H9 (cell line): Measurements from ENCODE around the gene PTTG1IP. TPM values are rescaled to one million over a fixed set of nuclear protein-coding genes. Genes with fewer than 3 reads are reported as not detected.

Experiments used
- DNase-seq: peaks from one replicate; pipeline ENCODE4 v3.0.0-alpha.2; 2017
- H2AFZ ChIP-seq: one replicate; pipeline ENCODE4 v1.6.1; 2013; ENCODE audit warnings: mild to moderate bottlenecking, low read length, control low read depth, moderate library complexity
- H2AK5ac ChIP-seq: 2 replicates; pipeline ENCODE4 v1.6.1; 2013; ENCODE audit warnings: low read length, control low read depth, mixed read lengths; ENCODE audit not compliant: insufficient read length
- H2BK120ac ChIP-seq: one replicate; pipeline ENCODE4 v1.6.1; 2013; ENCODE audit warnings: low read depth, mild to moderate bottlenecking, low read length, control low read depth, inconsistent platforms; ENCODE audit not compliant: poor library complexity, severe bottlenecking
- H2BK12ac ChIP-seq: 2 replicates; pipeline ENCODE4 v1.6.1; 2013; ENCODE audit warnings: low read length, control low read depth, mixed read lengths, low read depth; ENCODE audit not compliant: insufficient read length
- H2BK15ac ChIP-seq: 2 replicates; pipeline ENCODE4 v1.6.1; 2013; ENCODE audit warnings: low read depth, low read length, control low read depth
- H2BK20ac ChIP-seq: one replicate; pipeline ENCODE4 v1.6.1; 2013; ENCODE audit warnings: low read depth, mild to moderate bottlenecking, low read length, control low read depth, inconsistent platforms; ENCODE audit not compliant: poor library complexity, severe bottlenecking
- H2BK5ac ChIP-seq: 2 replicates; pipeline ENCODE4 v1.6.1; 2013; ENCODE audit warnings: low read length, control low read depth, mixed read lengths; ENCODE audit not compliant: insufficient read length
- H3K14ac ChIP-seq: 2 replicates; pipeline ENCODE4 v1.6.1; 2013; ENCODE audit warnings: low read length, control low read depth; ENCODE audit not compliant: insufficient read depth
- H3K18ac ChIP-seq: 2 replicates; pipeline ENCODE4 v1.6.1; 2013; ENCODE audit warnings: low read depth, mild to moderate bottlenecking, mixed read lengths, low read length, control low read depth; ENCODE audit not compliant: insufficient read length
- H3K23ac ChIP-seq: 2 replicates; pipeline ENCODE4 v1.6.1; 2013; ENCODE audit warnings: low read length, control low read depth, mixed read lengths, low read depth; ENCODE audit not compliant: insufficient read length
- H3K23me2 ChIP-seq: 2 replicates; pipeline ENCODE4 v1.6.1; 2013; ENCODE audit warnings: low read depth, mild to moderate bottlenecking, mixed read lengths, low read length, control low read depth; ENCODE audit not compliant: insufficient read length, poor library complexity, severe bottlenecking
- H3K27ac ChIP-seq: 2 replicates; pipeline ENCODE4 v1.5.1; 2013; ENCODE audit warnings: low read length, control low read depth, mixed read lengths, low read depth; ENCODE audit not compliant: insufficient read length
- H3K27me3 ChIP-seq: 2 replicates; pipeline ENCODE4 v1.6.1; 2013; ENCODE audit warnings: low read length, control low read depth, inconsistent platforms; ENCODE audit not compliant: insufficient read depth
- H3K4ac ChIP-seq: 2 replicates; pipeline ENCODE4 v1.6.1; 2013; ENCODE audit warnings: low read depth, mild to moderate bottlenecking, control low read depth, inconsistent platforms, low read length, moderate library complexity
- H3K4me1 ChIP-seq: 2 replicates; pipeline ENCODE4 v1.6.1; 2013; ENCODE audit warnings: low read length, control low read depth, inconsistent platforms; ENCODE audit not compliant: insufficient read depth
- H3K4me2 ChIP-seq: 2 replicates; pipeline ENCODE4 v1.6.1; 2013; ENCODE audit warnings: low read length, control low read depth, mixed read lengths; ENCODE audit not compliant: insufficient read length, insufficient read depth
- H3K56ac ChIP-seq: 2 replicates; pipeline ENCODE4 v1.6.1; 2013; ENCODE audit warnings: low read depth, mild to moderate bottlenecking, mixed read lengths, low read length, control low read depth; ENCODE audit not compliant: insufficient read length
- H3K79me1 ChIP-seq: 2 replicates; pipeline ENCODE4 v1.6.1; 2013; ENCODE audit warnings: low read depth, mild to moderate bottlenecking, moderate library complexity, low read length, control low read depth, inconsistent platforms; ENCODE audit not compliant: insufficient read depth, poor library complexity, severe bottlenecking
- H3K79me2 ChIP-seq: 2 replicates; pipeline ENCODE4 v1.6.1; 2013; ENCODE audit warnings: low read length, control low read depth, inconsistent platforms; ENCODE audit not compliant: insufficient read depth
- H3K9ac ChIP-seq: 2 replicates; pipeline ENCODE4 v1.6.1; 2013; ENCODE audit warnings: low read length, control low read depth, mixed read lengths; ENCODE audit not compliant: insufficient read length; ENCODE audit errors: extremely low read depth
- H3K9me3 ChIP-seq: one replicate; pipeline ENCODE4 v1.6.1; 2013; ENCODE audit warnings: low read depth, low read length, inconsistent platforms; ENCODE audit not compliant: control insufficient read depth
- H3T11ph ChIP-seq: one replicate; pipeline ENCODE4 v1.6.1; 2013; ENCODE audit warnings: mild to moderate bottlenecking, low read length, control low read depth, inconsistent platforms
- H4K20me1 ChIP-seq: one replicate; pipeline ENCODE4 v1.6.1; 2013; ENCODE audit not compliant: control insufficient read depth, insufficient read length, insufficient read depth
- H4K5ac ChIP-seq: 2 replicates; pipeline ENCODE4 v1.6.1; 2013; ENCODE audit warnings: low read depth, mild to moderate bottlenecking, mixed read lengths, low read length, control low read depth; ENCODE audit not compliant: insufficient read length
- H4K8ac ChIP-seq: replicated peaks from 2 replicates; pipeline ENCODE4 v1.6.1; 2013; ENCODE audit warnings: low read length, control low read depth, mixed read lengths, low read depth; ENCODE audit not compliant: insufficient read length
- H4K91ac ChIP-seq: 2 replicates; pipeline ENCODE4 v1.6.1; 2013; ENCODE audit warnings: low read depth, mild to moderate bottlenecking, moderate library complexity, mixed read lengths, low read length, control low read depth; ENCODE audit not compliant: insufficient read length
- H3K27ac Mint-ChIP-seq, 3 experiments: 2 replicates in 2 of 3; 3 replicates in 1 of 3; pipeline ENCODE4 v1.8.0; 2020 to 2021; ENCODE audit warnings: mixed read lengths in 3 of 3, mild to moderate bottlenecking in 1 of 3, moderate library complexity in 1 of 3
- H3K27me3 Mint-ChIP-seq: 2 replicates; pipeline ENCODE4 v1.8.0; 2021; ENCODE audit warnings: low read depth, mild to moderate bottlenecking, moderate library complexity, mixed read lengths
- H3K36me3 Mint-ChIP-seq, 3 experiments: 2 replicates in 2 of 3; 3 replicates in 1 of 3; pipeline ENCODE4 v1.8.0; 2020 to 2021; ENCODE audit warnings: low read depth in 3 of 3, mixed read lengths in 3 of 3; ENCODE audit not compliant: insufficient read depth in 1 of 3
- H3K4me1 Mint-ChIP-seq, 2 experiments: 2 replicates each; pipeline ENCODE4 v1.8.0; 2020; ENCODE audit warnings: mixed read lengths in 2 of 2
- H3K4me3 Mint-ChIP-seq, 2 experiments: 2 replicates in 1 of 2; 3 replicates in 1 of 2; pipeline ENCODE4 v1.8.0; 2020 to 2021; ENCODE audit warnings: mild to moderate bottlenecking in 2 of 2, mixed read lengths in 2 of 2, moderate library complexity in 1 of 2
- H3K9me3 Mint-ChIP-seq, 2 experiments: 2 replicates in 1 of 2; 3 replicates in 1 of 2; pipeline ENCODE4 v1.8.0; 2020; ENCODE audit warnings: mild to moderate bottlenecking in 2 of 2, mixed read lengths in 2 of 2, moderate library complexity in 1 of 2
- WGBS: extraction: QIAGEN DNeasy Blood & Tissue Kit; methylation state at CpG from one replicate; pipeline ENCODE4 v1.1.7; 2013; ENCODE audit warnings: missing lambda C conversion rate, low lambda C conversion rate, mixed read lengths; ENCODE audit not compliant: insufficient read length; ENCODE audit errors: extremely low coverage; 5-methylcytosine and 5-hydroxymethylcytosine counted together
- total RNA-seq: library from RNA; stranded (reverse); gene quantifications from 2 replicates; pipeline ENCODE4 v1.2.1, GENCODE V29; 2021
- TF ChIP-seq, protein P1 (sequence below): fragments of 200-600 bp; sonication (generic); conservative IDR thresholded peaks from 3 replicates; pipeline ENCODE4 v1.8.0; 2021; ENCODE audit warnings: antibody characterized with exemption, mild to moderate bottlenecking

Gene PTTG1IP
- total RNA-seq, 1 experiment from 2014 or later, result 107 TPM

DNA sequence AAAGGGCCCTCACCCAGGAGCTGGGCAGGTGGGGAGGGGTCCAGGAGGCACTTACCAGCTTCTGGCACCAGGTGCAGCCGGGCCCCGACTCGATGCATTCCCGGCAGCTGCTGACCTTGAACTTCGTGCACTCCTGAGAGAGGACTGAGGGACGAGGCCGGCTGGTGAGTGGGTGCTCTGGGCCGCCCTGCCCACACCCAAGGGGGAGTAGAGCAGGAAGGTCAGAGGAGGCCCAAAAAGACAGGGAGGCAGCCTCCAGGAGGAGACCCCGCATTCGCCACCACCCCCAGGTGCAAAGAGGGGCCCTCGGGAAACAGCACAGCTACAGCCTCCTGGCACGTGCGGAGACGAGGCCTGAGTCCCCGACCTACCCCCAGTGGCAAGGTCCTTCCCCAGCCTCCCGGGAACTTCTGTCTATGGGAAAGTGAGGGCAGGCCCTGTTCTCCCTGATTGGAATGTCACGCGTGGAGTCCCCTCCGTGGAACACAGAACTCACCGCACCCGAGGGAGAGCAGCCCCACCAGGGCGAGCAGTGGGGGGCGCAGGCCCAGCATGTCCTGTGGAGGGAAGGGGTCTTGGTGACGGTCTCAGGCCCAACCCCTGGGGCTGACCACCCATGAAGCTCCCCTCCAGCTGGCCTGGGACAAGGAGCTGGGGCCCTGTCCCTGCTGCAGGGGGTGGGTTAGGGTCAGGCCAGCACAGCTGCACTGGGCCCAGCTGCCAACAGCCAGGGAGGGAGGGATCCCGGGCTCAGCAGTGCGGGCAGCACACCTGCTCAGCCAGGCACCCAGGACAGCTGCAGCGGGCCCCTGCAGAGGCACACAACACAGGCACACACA lies 37.0 kb upstream of the PTTG1IP start:
- Histone ChIP-seq H2BK120ac (no peak overlapping the region), H2BK12ac (no peak overlapping the region), H4K8ac (no peak overlapping the region), H3K27ac (no peak overlapping the region), H2BK20ac (no peak overlapping the region), H3K56ac (no peak overlapping the region), H3K14ac (no peak overlapping the region; the same call in 1 of the 2 replicates), H2BK5ac (no peak overlapping the region), H4K20me1 (no peaks in the 10 kb centered on the region), H2AK5ac (no peak overlapping the region), H2AFZ (no peak overlapping the region), H3K79me1 (no peaks in the 10 kb centered on the region), H3K4me1 (no peaks in the 10 kb centered on the region), H3K23ac (no peak overlapping the region), H3T11ph (no peak overlapping the region), H3K79me2 (no peaks in the 10 kb centered on the region), H3K4me2 (no peak overlapping the region), H3K18ac (no peak overlapping the region), H2BK15ac (no peak overlapping the region), H3K9me3 (no peaks in the 10 kb centered on the region), H3K27me3 (no peaks in the 10 kb centered on the region; the same call in 1 of the 2 replicates), H3K23me2 (no peaks in the 10 kb centered on the region), H3K9ac (no peak overlapping the region), H4K91ac (no peak overlapping the region), H4K5ac (no peak overlapping the region), H3K4ac (no peak overlapping the region)
- no CpG with 5 or more reads among the region's 27 CpGs for WGBS
- H3K4me1 Mint-ChIP-seq, result peaks cover 0 to 12% of the 10 kb centered on the region in 2 experiments; a peak in 2 of 4 replicates
- H3K27me3 Mint-ChIP-seq, result peaks cover 7% of the 10 kb centered on the region
- H3K27ac Mint-ChIP-seq, result no peak overlapping the region
- peaks cover 0 to 4% of the 10 kb centered on the region in 2 experiments; a peak in 1 of 5 replicates for H3K9me3 Mint-ChIP-seq
- TF ChIP-seq, protein P1, sequence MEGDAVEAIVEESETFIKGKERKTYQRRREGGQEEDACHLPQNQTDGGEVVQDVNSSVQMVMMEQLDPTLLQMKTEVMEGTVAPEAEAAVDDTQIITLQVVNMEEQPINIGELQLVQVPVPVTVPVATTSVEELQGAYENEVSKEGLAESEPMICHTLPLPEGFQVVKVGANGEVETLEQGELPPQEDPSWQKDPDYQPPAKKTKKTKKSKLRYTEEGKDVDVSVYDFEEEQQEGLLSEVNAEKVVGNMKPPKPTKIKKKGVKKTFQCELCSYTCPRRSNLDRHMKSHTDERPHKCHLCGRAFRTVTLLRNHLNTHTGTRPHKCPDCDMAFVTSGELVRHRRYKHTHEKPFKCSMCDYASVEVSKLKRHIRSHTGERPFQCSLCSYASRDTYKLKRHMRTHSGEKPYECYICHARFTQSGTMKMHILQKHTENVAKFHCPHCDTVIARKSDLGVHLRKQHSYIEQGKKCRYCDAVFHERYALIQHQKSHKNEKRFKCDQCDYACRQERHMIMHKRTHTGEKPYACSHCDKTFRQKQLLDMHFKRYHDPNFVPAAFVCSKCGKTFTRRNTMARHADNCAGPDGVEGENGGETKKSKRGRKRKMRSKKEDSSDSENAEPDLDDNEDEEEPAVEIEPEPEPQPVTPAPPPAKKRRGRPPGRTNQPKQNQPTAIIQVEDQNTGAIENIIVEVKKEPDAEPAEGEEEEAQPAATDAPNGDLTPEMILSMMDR, result no peak
- no peaks in the 10 kb centered on the region for H3K36me3 Mint-ChIP-seq
- H3K4me3 Mint-ChIP-seq, result no peak overlapping the region
- no peak for DNase-seq
